Measurements from ENCODE around the gene TMEM181.
"Not testable (repeated sequence)": the region's sequence is repeated elsewhere in the genome, so short reads cannot be mapped to it uniquely, and the experiment has no call there.

The TMEM181 gene

GRCh38 chr6:158654498-158654897, 94.6 kb downstream of the TMEM181 start:
- no peak overlapping the region for H3K4me3 ChIP-seq (ENCODE audit: low read depth, low read length)

- H3K4me3 ChIP-seq (ENCODE audit: low read depth, low read length) = no peak overlapping the region
Observed at GRCh38 chr6:158654960-158655489, 95.1 kb downstream of the TMEM181 start.

GRCh38 chr6:158655569-158656450, 95.9 kb downstream of the TMEM181 start:
- H3K4me3 ChIP-seq (ENCODE audit: low read depth, low read length) = no peak overlapping the region

GRCh38 chr6:158656986-158657385, 97.1 kb downstream of the TMEM181 start:
- H3K4me3 ChIP-seq (ENCODE audit: low read depth, low read length) = not testable (repeated sequence)

- no peak overlapping the region for H3K4me3 ChIP-seq (ENCODE audit: low read depth, low read length)
Observed at GRCh38 chr6:158660333-158660754, 100.5 kb downstream of the TMEM181 start.

- no peak overlapping the region for H3K4me3 ChIP-seq (ENCODE audit: low read depth, low read length)
Observed at GRCh38 chr6:158661156-158661685, 101.3 kb downstream of the TMEM181 start.

GRCh38 chr6:158662607-158662953, 102.7 kb downstream of the TMEM181 start:
- no peak overlapping the region for H3K4me3 ChIP-seq (ENCODE audit: low read depth, low read length)

GRCh38 chr6:158662954-158663624, 103.2 kb downstream of the TMEM181 start:
- H3K4me3 ChIP-seq (ENCODE audit: low read depth, low read length) = no peak overlapping the region

- no peak overlapping the region for H3K4me3 ChIP-seq (ENCODE audit: low read depth, low read length)
Observed at GRCh38 chr6:158663625-158664165, 103.8 kb downstream of the TMEM181 start.

- H3K4me3 ChIP-seq (ENCODE audit: low read depth, low read length) = no peak overlapping the region
Observed at GRCh38 chr6:158665332-158665731, 105.4 kb downstream of the TMEM181 start.

GRCh38 chr6:158666628-158667359, 106.9 kb downstream of the TMEM181 start:
- no peak overlapping the region for H3K4me3 ChIP-seq (ENCODE audit: low read depth, low read length)

GRCh38 chr6:158667360-158667981, 107.6 kb downstream of the TMEM181 start:
- H3K4me3 ChIP-seq (ENCODE audit: low read depth, low read length) = no peak overlapping the region

GRCh38 chr6:158668707-158669103, 108.8 kb downstream of the TMEM181 start:
- no peak overlapping the region for H3K4me3 ChIP-seq (ENCODE audit: low read depth, low read length)

- no peak overlapping the region for H3K4me3 ChIP-seq (ENCODE audit: low read depth, low read length)
Observed at GRCh38 chr6:158669145-158670035, 109.5 kb downstream of the TMEM181 start.

- H3K4me3 ChIP-seq (ENCODE audit: low read depth, low read length) = not testable (repeated sequence)
Observed at GRCh38 chr6:158672119-158672518, 112.2 kb downstream of the TMEM181 start.

GRCh38 chr6:158672726-158673125, 112.8 kb downstream of the TMEM181 start:
- H3K4me3 ChIP-seq (ENCODE audit: low read depth, low read length) = no peak overlapping the region

GRCh38 chr6:158674342-158675131, 114.6 kb downstream of the TMEM181 start:
- no peak overlapping the region for H3K4me3 ChIP-seq (ENCODE audit: low read depth, low read length)

GRCh38 chr6:158677094-158677493, 117.2 kb downstream of the TMEM181 start:
- H3K4me3 ChIP-seq (ENCODE audit: low read depth, low read length) = not testable (repeated sequence)

All from iPS-11a (cell line).